GM19463 (cell line): ENCODE measurements around the gene THAP7.
A peak's percentile ranks its signal among the peaks of the same experiment; 100 is the strongest.

ENCODE experiments used
- ATAC-seq: cut with Tn5 transposase; IDR thresholded peaks from one replicate; pipeline ENCODE4 v1.9.1; 2021; ENCODE audit warnings: mild to moderate bottlenecking, moderate library complexity; ENCODE audit not compliant: unreplicated experiment

The THAP7 gene

GRCh38 chr22:21031545-21032036 is 29.7 kb upstream of the THAP7 start:
- no peak for ATAC-seq

GRCh38 chr22:21030621-21031544 is 29.0 kb upstream of the THAP7 start:
- ATAC-seq = no peak

- no peak for ATAC-seq
Measured at GRCh38 chr22:21030032-21030431, 28.1 kb upstream of the THAP7 start.

- ATAC-seq = no peak
Measured at GRCh38 chr22:21029486-21030025, 27.6 kb upstream of the THAP7 start.

GRCh38 chr22:21028277-21029251 is 26.6 kb upstream of the THAP7 start:
- ATAC-seq = no peak

- ATAC-seq = no peak
Measured at GRCh38 chr22:21026783-21027692, 25.1 kb upstream of the THAP7 start.

GRCh38 chr22:21025763-21026755 is 24.1 kb upstream of the THAP7 start:
- no peak for ATAC-seq

- no peak for ATAC-seq
Measured at GRCh38 chr22:21025266-21025665, 23.3 kb upstream of the THAP7 start.

- ATAC-seq = no peak
Measured at GRCh38 chr22:21022955-21023614, 21.2 kb upstream of the THAP7 start.

GRCh38 chr22:21022507-21022906 is 20.6 kb upstream of the THAP7 start:
- no peak for ATAC-seq

- ATAC-seq = no peak
Measured at GRCh38 chr22:21020802-21021429, 19.0 kb upstream of the THAP7 start.

- ATAC-seq = no peak
Measured at GRCh38 chr22:21018314-21018713, 16.4 kb upstream of the THAP7 start.

- no peak for ATAC-seq
Measured at GRCh38 chr22:21016644-21017420, 14.9 kb upstream of the THAP7 start.

GRCh38 chr22:21015466-21016006 is 13.6 kb upstream of the THAP7 start:
- no peak for ATAC-seq

GRCh38 chr22:21014726-21015465 is 13.0 kb upstream of the THAP7 start, which contains the start of gene P2RX6:
Gene P2RX6 (plus strand): TSS chr22:21015165. CDS start chr22:21015175, 10 bp downstream.
- no peak for ATAC-seq

- peak; percentile 93 for ATAC-seq
Measured at GRCh38 chr22:21014202-21014725, 12.3 kb upstream of the THAP7 start.
